Glutamatergic neuron (in vitro differentiated cells): ENCODE data around the gene THSD7B. TPM values are rescaled to one million over a fixed set of nuclear protein-coding genes. Genes with fewer than 3 reads are reported as not detected.

Experiments
- DNase-seq: peaks from one replicate; pipeline ENCODE4 v3.0.0; 2022
- H3K27ac Mint-ChIP-seq: one replicate; pipeline ENCODE4 v1.8.0; 2020; ENCODE audit warnings: mild to moderate bottlenecking, mixed read lengths, inconsistent platforms; ENCODE audit not compliant: unreplicated experiment
- H3K27me3 Mint-ChIP-seq: one replicate; pipeline ENCODE4 v1.8.0; 2020; ENCODE audit warnings: mild to moderate bottlenecking, moderate library complexity, mixed read lengths, inconsistent platforms; ENCODE audit not compliant: unreplicated experiment
- H3K36me3 Mint-ChIP-seq: one replicate; pipeline ENCODE4 v1.8.0; 2020; ENCODE audit warnings: mild to moderate bottlenecking, mixed read lengths, inconsistent platforms; ENCODE audit not compliant: unreplicated experiment
- H3K4me1 Mint-ChIP-seq: one replicate; pipeline ENCODE4 v1.8.0; 2020; ENCODE audit warnings: mild to moderate bottlenecking, low read depth, mixed read lengths, inconsistent platforms; ENCODE audit not compliant: unreplicated experiment
- H3K4me3 Mint-ChIP-seq: one replicate; pipeline ENCODE4 v1.8.0; 2020; ENCODE audit warnings: mild to moderate bottlenecking, mixed read lengths, inconsistent platforms; ENCODE audit not compliant: unreplicated experiment
- H3K9me3 Mint-ChIP-seq: one replicate; pipeline ENCODE4 v1.8.0; 2020; ENCODE audit warnings: mild to moderate bottlenecking, moderate library complexity, mixed read lengths, inconsistent platforms; ENCODE audit not compliant: unreplicated experiment
- CTCF ChIP-seq: fragments of 200-600 bp; sonication (generic); IDR thresholded peaks from one replicate; pipeline ENCODE4 v1.5.0; 2021; ENCODE audit not compliant: partially characterized antibody, unreplicated experiment
- total RNA-seq: library from RNA; stranded (reverse); fragmentation: NEBNext Ultra II Directional; extraction: Animal tissue kit (Norgen Biotek cat#: 25700); gene quantifications from one replicate; pipeline ENCODE4 v1.2.1, GENCODE V29; 2021; ENCODE audit not compliant: unreplicated experiment

The THSD7B gene
- total RNA-seq, 1 donor from 2014 or later, result 182 TPM

GRCh38 chr2:137287913-137288639 lies 522.7 kb downstream of the THSD7B start:
- H3K4me1 Mint-ChIP-seq, result no peaks in the 10 kb centered on the region
- H3K27me3 Mint-ChIP-seq, result peaks cover 3% of the 10 kb centered on the region
- no peak overlapping the region for H3K4me3 Mint-ChIP-seq
- H3K9me3 Mint-ChIP-seq, result peaks cover 14% of the 10 kb centered on the region
- no peak overlapping the region for H3K27ac Mint-ChIP-seq
- peaks cover 5% of the 10 kb centered on the region for H3K36me3 Mint-ChIP-seq
- TF ChIP-seq CTCF, result no peak
- DNase-seq, result no peak

GRCh38 chr2:137291836-137292570 lies 526.7 kb downstream of the THSD7B start:
- no peak overlapping the region for H3K27ac Mint-ChIP-seq
- DNase-seq, result no peak
- peaks cover 3% of the 10 kb centered on the region for H3K27me3 Mint-ChIP-seq
- no peak overlapping the region for H3K4me3 Mint-ChIP-seq
- no peak for TF ChIP-seq CTCF
- H3K4me1 Mint-ChIP-seq, result no peaks in the 10 kb centered on the region
- peaks cover 4% of the 10 kb centered on the region for H3K36me3 Mint-ChIP-seq
- peaks cover 7% of the 10 kb centered on the region for H3K9me3 Mint-ChIP-seq

GRCh38 chr2:137298377-137298776 lies 533.0 kb downstream of the THSD7B start:
- Mint-ChIP-seq H3K27me3 (peaks cover 4% of the 10 kb centered on the region), H3K9me3 (peaks cover 7% of the 10 kb centered on the region), H3K4me1 (no peaks in the 10 kb centered on the region), H3K4me3 (no peak overlapping the region), H3K36me3 (peaks cover 12% of the 10 kb centered on the region), H3K27ac (no peak overlapping the region)
- DNase-seq, result no peak
- no peak for TF ChIP-seq CTCF

GRCh38 chr2:137300987-137301386 lies 535.6 kb downstream of the THSD7B start:
- Mint-ChIP-seq H3K9me3 (peaks cover 11% of the 10 kb centered on the region), H3K27me3 (peaks cover 4% of the 10 kb centered on the region), H3K4me3 (no peak overlapping the region), H3K4me1 (no peaks in the 10 kb centered on the region), H3K27ac (no peak overlapping the region), H3K36me3 (peaks cover 12% of the 10 kb centered on the region)
- TF ChIP-seq CTCF, result no peak
- DNase-seq, result no peak

GRCh38 chr2:137302957-137303356 lies 537.6 kb downstream of the THSD7B start:
- Mint-ChIP-seq H3K4me1 (no peaks in the 10 kb centered on the region), H3K27me3 (peaks cover 3% of the 10 kb centered on the region), H3K9me3 (peaks cover 6% of the 10 kb centered on the region), H3K4me3 (no peak overlapping the region), H3K27ac (no peak overlapping the region), H3K36me3 (peaks cover 3% of the 10 kb centered on the region)
- TF ChIP-seq CTCF, result no peak
- no peak for DNase-seq
